MM.1S (cell line): ENCODE measurements around the gene CELF5.
"Not testable (repeated sequence)": the region's sequence is repeated elsewhere in the genome, so short reads cannot be mapped to it uniquely, and the experiment has no call there.

Experiments
- DNase-seq: peaks from one replicate; pipeline ENCODE4 v3.0.0-alpha.2; 2015
- H2AFZ ChIP-seq: fragments of 300-600 bp; sonication (generic); 2 replicates; pipeline ENCODE4 v1.6.0; 2016; ENCODE audit warnings: antibody characterized with exemption, low read length
- H3F3A ChIP-seq: fragments of 300-600 bp; sonication (generic); 2 replicates; pipeline ENCODE4 v1.6.1; 2016; ENCODE audit warnings: mild to moderate bottlenecking, antibody characterized with exemption, low read length, moderate library complexity, mixed read lengths; ENCODE audit not compliant: insufficient read depth
- H3K27ac ChIP-seq: fragments of 300-600 bp; sonication (generic); 2 replicates; pipeline ENCODE4 v1.5.1; 2016; ENCODE audit warnings: mild to moderate bottlenecking, low read length
- H3K27me3 ChIP-seq: fragments of 300-600 bp; sonication (generic); replicated peaks from 2 replicates; pipeline ENCODE4 v1.6.0; 2016; ENCODE audit warnings: low read length; ENCODE audit not compliant: insufficient read depth
- H3K36me3 ChIP-seq: fragments of 300-600 bp; sonication (generic); replicated peaks from 2 replicates; pipeline ENCODE4 v1.6.1; 2016; ENCODE audit warnings: mild to moderate bottlenecking, low read length, mixed read lengths; ENCODE audit not compliant: insufficient read depth
- H3K4me1 ChIP-seq: fragments of 300-600 bp; sonication (generic); 2 replicates; pipeline ENCODE4 v1.6.1; 2016; ENCODE audit warnings: low read length, mixed read lengths
- H3K4me2 ChIP-seq: fragments of 300-600 bp; sonication (generic); 2 replicates; pipeline ENCODE4 v1.6.0; 2016; ENCODE audit warnings: low read depth, low read length
- H3K4me3 ChIP-seq: fragments of 300-600 bp; sonication (generic); 2 replicates; pipeline ENCODE4 v1.5.1; 2016; ENCODE audit warnings: low read length, mixed read lengths
- H3K79me2 ChIP-seq: fragments of 300-600 bp; sonication (generic); 2 replicates; pipeline ENCODE4 v1.6.1; 2016; ENCODE audit warnings: mixed run types, low read length, mixed read lengths
- H3K9ac ChIP-seq: fragments of 300-600 bp; sonication (generic); 2 replicates; pipeline ENCODE4 v1.6.1; 2016; ENCODE audit warnings: low read length, mixed read lengths
- H3K9me2 ChIP-seq: fragments of 300-600 bp; sonication (generic); replicated peaks from 2 replicates; pipeline ENCODE4 v1.6.1; 2016; ENCODE audit warnings: mild to moderate bottlenecking, low read length, mixed read lengths; ENCODE audit not compliant: insufficient read depth
- H3K9me3 ChIP-seq: fragments of 300-600 bp; sonication (generic); replicated peaks from 2 replicates; pipeline ENCODE4 v1.6.1; 2016; ENCODE audit warnings: mild to moderate bottlenecking, low read length, mixed read lengths; ENCODE audit not compliant: insufficient read depth
- H4K20me1 ChIP-seq: fragments of 300-600 bp; sonication (generic); 2 replicates; pipeline ENCODE4 v1.6.1; 2016; ENCODE audit warnings: mild to moderate bottlenecking, low read length, moderate library complexity, mixed read lengths; ENCODE audit not compliant: insufficient read depth
- CTCF ChIP-seq: fragments of 300-600 bp; sonication (generic); IDR thresholded peaks from 2 replicates; pipeline ENCODE4 v1.5.1; 2016; ENCODE audit warnings: antibody characterized with exemption, low read length, mixed read lengths
- EZH2 ChIP-seq: fragments of 300-600 bp; sonication (generic); optimal IDR thresholded peaks from 2 replicates; pipeline ENCODE3; 2017; ENCODE audit warnings: low read depth, mild to moderate bottlenecking, antibody characterized with exemption, low read length, mixed read lengths
- EZH2phosphoT487 ChIP-seq: fragments of 300-600 bp; sonication (generic); IDR thresholded peaks from 2 replicates; pipeline ENCODE4 v1.6.1; 2018; ENCODE audit warnings: antibody characterized with exemption, low read length

Gene CELF5

GRCh38 chr19:3233831-3234230, 9.4 kb downstream of the CELF5 start:
- H3K27me3 ChIP-seq = peaks cover 85% of the 10 kb centered on the region
- no peaks in the 10 kb centered on the region for H3K79me2 ChIP-seq
- no peak for DNase-seq
- H3K4me3 ChIP-seq = no peak overlapping the region
- no peak overlapping the region for H2AFZ ChIP-seq
- no peaks in the 10 kb centered on the region for H3K9me3 ChIP-seq
- no peaks in the 10 kb centered on the region for H4K20me1 ChIP-seq
- no peaks in the 10 kb centered on the region for H3K4me1 ChIP-seq
- no peaks in the 10 kb centered on the region for H3F3A ChIP-seq
- H3K4me2 ChIP-seq = no peak overlapping the region
- no peaks in the 10 kb centered on the region for H3K9me2 ChIP-seq
- no peaks in the 10 kb centered on the region for H3K36me3 ChIP-seq
- no peak overlapping the region for H3K27ac ChIP-seq
- TF ChIP-seq EZH2 (no peak), CTCF (no peak), EZH2phosphoT487 (no peak)
- H3K9ac ChIP-seq = no peak overlapping the region

GRCh38 chr19:3234800-3235199, 10.3 kb downstream of the CELF5 start:
- TF ChIP-seq CTCF (peak; percentile 45), EZH2 (no peak), EZH2phosphoT487 (no peak)
- no peak for DNase-seq
- H3K4me2 ChIP-seq = no peak overlapping the region

GRCh38 chr19:3235604-3236003, 11.1 kb downstream of the CELF5 start:
- DNase-seq, H3K79me2 ChIP-seq, H3K36me3 ChIP-seq: not testable (repeated sequence)

More at GRCh38 chr19:3234800-3235199, 10.3 kb downstream of the CELF5 start:
- no peaks in the 10 kb centered on the region for H3K9me3 ChIP-seq
- H4K20me1 ChIP-seq = no peaks in the 10 kb centered on the region
- H3K9ac ChIP-seq = no peak overlapping the region
- H3K27me3 ChIP-seq = peaks cover 82% of the 10 kb centered on the region
- no peaks in the 10 kb centered on the region for H3K9me2 ChIP-seq
- no peak overlapping the region for H3K27ac ChIP-seq
- no peaks in the 10 kb centered on the region for H3K36me3 ChIP-seq
- H3K4me3 ChIP-seq = no peak overlapping the region
- H3K79me2 ChIP-seq = no peaks in the 10 kb centered on the region
- H2AFZ ChIP-seq = no peak overlapping the region
- no peaks in the 10 kb centered on the region for H3F3A ChIP-seq
- H3K4me1 ChIP-seq = no peaks in the 10 kb centered on the region

GRCh38 chr19:3236272-3236671, 11.8 kb downstream of the CELF5 start:
- no peak for DNase-seq
- peaks cover 78% of the 10 kb centered on the region for H3K27me3 ChIP-seq
- no peaks in the 10 kb centered on the region for H3K9me2 ChIP-seq
- H3K27ac ChIP-seq = no peak overlapping the region
- H4K20me1 ChIP-seq = no peaks in the 10 kb centered on the region
- no peaks in the 10 kb centered on the region for H3K9me3 ChIP-seq
- no peak overlapping the region for H3K4me3 ChIP-seq
- TF ChIP-seq EZH2phosphoT487 (no peak), CTCF (no peak), EZH2 (no peak)
- no peak overlapping the region for H3K9ac ChIP-seq
- no peak overlapping the region for H2AFZ ChIP-seq
- no peaks in the 10 kb centered on the region for H3F3A ChIP-seq
- H3K36me3 ChIP-seq = no peaks in the 10 kb centered on the region
- no peaks in the 10 kb centered on the region for H3K4me1 ChIP-seq
- no peaks in the 10 kb centered on the region for H3K79me2 ChIP-seq
- H3K4me2 ChIP-seq = no peak overlapping the region

More at GRCh38 chr19:3235604-3236003, 11.1 kb downstream of the CELF5 start:
- H3K9me3 ChIP-seq, H4K20me1 ChIP-seq, H3K9ac ChIP-seq, H3K27ac ChIP-seq, H3K4me1 ChIP-seq, H3F3A ChIP-seq, H3K9me2 ChIP-seq, H2AFZ ChIP-seq, H3K4me3 ChIP-seq, H3K4me2 ChIP-seq: not testable (repeated sequence)
- H3K27me3 ChIP-seq = peaks cover 80% of the 10 kb centered on the region
